CD4-positive, CD25-positive, alpha-beta regulatory T cell (primary cell): ENCODE data around the gene PDP2. TPM values are rescaled to one million over a fixed set of nuclear protein-coding genes. Genes with fewer than 3 reads are reported as not detected.
A peak's percentile ranks its signal among the peaks of the same experiment; 100 is the strongest.

Source experiments
- ATAC-seq, 2 donors: fragments of 150-1000 bp; cut with Tn5 transposase; one replicate each; pipeline ENCODE4 v1.10.0; 2021; ENCODE audit warnings: low read depth in 2 of 2, moderate number of reproducible peaks in 2 of 2, moderate library complexity in 1 of 2
- DNase-seq, 3 donors: peaks; one replicate each; pipeline versions ENCODE4 v3.0.0 to v3.0.0-alpha.2; 2012 to 2022; ENCODE audit warnings: mixed read lengths in 1 of 3
- H3K27ac ChIP-seq: one replicate; pipeline ENCODE4 v1.7.0; 2013; ENCODE audit warnings: mild to moderate bottlenecking, low read length; ENCODE audit not compliant: insufficient read depth, poor library complexity, severe bottlenecking
- H3K27me3 ChIP-seq: one replicate; pipeline ENCODE4 v1.7.0; 2013; ENCODE audit warnings: low read length; ENCODE audit not compliant: control insufficient read depth, insufficient read depth
- H3K36me3 ChIP-seq: one replicate; pipeline ENCODE4 v1.7.0; 2013; ENCODE audit warnings: mild to moderate bottlenecking, low read length, moderate library complexity; ENCODE audit not compliant: control insufficient read depth, insufficient read depth
- H3K4me1 ChIP-seq: 2 replicates; pipeline ENCODE4 v1.7.0; 2013; ENCODE audit warnings: mild to moderate bottlenecking, low read length; ENCODE audit not compliant: insufficient read depth, control insufficient read depth, poor library complexity, severe bottlenecking
- H3K4me3 ChIP-seq: one replicate; pipeline ENCODE4 v1.7.0; 2013; ENCODE audit warnings: low read depth, mild to moderate bottlenecking, low read length, moderate library complexity
- H3K9me3 ChIP-seq, 2 experiments: 1 replicate in 1 of 2; 2 replicates in 1 of 2; pipeline ENCODE4 v1.7.0; 2013; ENCODE audit warnings: low read length in 2 of 2, mild to moderate bottlenecking in 1 of 2, moderate library complexity in 1 of 2; ENCODE audit not compliant: control insufficient read depth in 2 of 2
- H3K27ac Mint-ChIP-seq, 3 donors: one replicate each; pipeline ENCODE4 v1.8.0; 2020 to 2022; ENCODE audit warnings: mild to moderate bottlenecking in 3 of 3, mixed read lengths in 3 of 3, moderate library complexity in 2 of 3
- H3K27me3 Mint-ChIP-seq: one replicate; pipeline ENCODE4 v1.8.0; 2022; ENCODE audit warnings: mild to moderate bottlenecking, mixed read lengths
- H3K36me3 Mint-ChIP-seq: one replicate; pipeline ENCODE4 v1.8.0; 2020; ENCODE audit warnings: mixed read lengths
- H3K4me1 Mint-ChIP-seq, 4 donors: one replicate each; pipeline ENCODE4 v1.8.0; 2020 to 2022; ENCODE audit warnings: mixed read lengths in 4 of 4, mild to moderate bottlenecking in 1 of 4
- H3K4me3 Mint-ChIP-seq, 4 donors: one replicate each; pipeline ENCODE4 v1.8.0; 2020 to 2022; ENCODE audit warnings: mild to moderate bottlenecking in 4 of 4, mixed read lengths in 4 of 4, moderate library complexity in 3 of 4
- H3K9me3 Mint-ChIP-seq, 7 donors: one replicate each; pipeline ENCODE4 v1.8.0; 2020 to 2022; ENCODE audit warnings: mixed read lengths in 7 of 7, mild to moderate bottlenecking in 3 of 7, moderate library complexity in 2 of 7
- polyA plus RNA-seq, 4 donors: library from polyadenylated mRNA; unstranded; fragments of 300-500 nt; fragmentation: Illumina TruSeq; gene quantifications; one replicate each; pipeline ENCODE4 v1.2.3, GENCODE V29; 2021
- total RNA-seq: library from RNA; stranded (reverse); gene quantifications from one replicate; pipeline ENCODE4 v1.2.3, GENCODE V29; 2022

Gene PDP2
- total and polyA plus RNA-seq, 5 donors from 2014 or later: 0.07 to 7.1 (median 1.9) TPM

DNA sequence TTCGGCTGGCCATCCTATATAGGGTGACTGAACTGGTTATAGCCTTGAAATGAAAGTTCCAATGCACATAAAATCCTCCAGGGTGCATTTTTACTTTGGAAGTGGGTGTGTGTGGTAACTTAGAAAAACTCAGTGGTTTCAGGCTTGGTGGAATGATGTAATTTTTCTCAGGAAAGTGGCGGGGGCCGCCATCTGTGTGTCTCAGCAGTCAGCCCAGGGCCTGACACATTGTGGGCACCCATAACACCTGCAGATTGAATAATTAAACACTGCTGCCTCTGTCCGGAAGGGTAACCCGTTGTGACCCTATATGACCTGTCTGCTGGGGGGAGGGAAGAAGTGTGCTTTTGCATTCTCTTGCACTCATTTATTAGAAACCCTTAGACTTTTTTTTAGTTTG lies 2.2 kb upstream of the PDP2 start:
- H3K4me1 Mint-ChIP-seq: peaks cover 13 to 40% (median 26%) of the 10 kb centered on the region in 4 donors
- H3K36me3 ChIP-seq: no peaks in the 10 kb centered on the region
- ATAC-seq: no peak
- no peak overlapping the region for H3K4me3 ChIP-seq
- H3K36me3 Mint-ChIP-seq: no peaks in the 10 kb centered on the region
- peak in 1 of 3 donors; percentile 42 for DNase-seq
- peaks cover 24% of the 10 kb centered on the region for H3K4me1 ChIP-seq
- peak overlapping the region in 3 of 4 donors; percentile 73 to 90 (median 75) for H3K4me3 Mint-ChIP-seq
- peak overlapping the region in 1 of 3 donors; percentile 21 for H3K27ac Mint-ChIP-seq
- H3K27me3 ChIP-seq: no peaks in the 10 kb centered on the region
- H3K27me3 Mint-ChIP-seq: no peaks in the 10 kb centered on the region
- peaks cover 0 to 2% (median 0%) of the 10 kb centered on the region in 7 donors for H3K9me3 Mint-ChIP-seq
- H3K27ac ChIP-seq: no peak overlapping the region
- no peaks in the 10 kb centered on the region for H3K9me3 ChIP-seq

GRCh38 chr16:66881014-66881417 lies 701 bp downstream of the PDP2 start:
- H3K4me3 ChIP-seq: peak overlapping the region; percentile 55
- no peaks in the 10 kb centered on the region for H3K27me3 ChIP-seq
- ATAC-seq (peak in 1 of 2 donors; percentile 6), DNase-seq (no peak)
- peaks cover 12% of the 10 kb centered on the region for H3K36me3 Mint-ChIP-seq
- peaks cover 15% of the 10 kb centered on the region for H3K36me3 ChIP-seq
- H3K27ac Mint-ChIP-seq: peak overlapping the region in 1 of 3 donors; percentile 47
- peaks cover 10 to 38% (median 25%) of the 10 kb centered on the region in 4 donors for H3K4me1 Mint-ChIP-seq
- H3K9me3 Mint-ChIP-seq: peaks cover 0 to 2% (median 0%) of the 10 kb centered on the region in 7 donors
- H3K4me1 ChIP-seq: peaks cover 22% of the 10 kb centered on the region
- no peak overlapping the region for H3K27ac ChIP-seq
- H3K4me3 Mint-ChIP-seq: peak overlapping the region; percentile 68 to 99 (median 94)
- H3K27me3 Mint-ChIP-seq: no peaks in the 10 kb centered on the region
- no peaks in the 10 kb centered on the region for H3K9me3 ChIP-seq

DNA sequence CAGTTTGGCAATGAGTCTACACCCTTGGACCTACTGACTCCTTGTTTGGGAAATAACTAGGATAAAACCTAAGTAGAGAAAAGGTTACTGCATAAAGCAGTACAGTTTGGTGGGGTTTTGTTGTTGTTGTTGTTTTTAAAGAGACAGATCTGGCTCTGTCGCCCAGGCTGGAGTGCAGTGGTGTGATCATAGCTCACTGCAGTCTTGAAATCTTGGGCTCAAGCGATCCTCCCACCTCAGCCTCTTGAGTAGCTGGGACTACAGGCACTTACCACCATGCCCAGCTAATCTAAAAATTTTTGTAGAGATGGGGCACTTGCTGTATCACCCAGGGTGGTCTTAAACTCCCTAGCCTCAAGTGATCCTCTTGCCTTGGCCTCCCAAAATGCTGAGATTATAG lies 1.2 kb downstream of the PDP2 start:
- no peak for ATAC-seq
- H3K4me3 ChIP-seq: peak overlapping the region; percentile 38

DNA sequence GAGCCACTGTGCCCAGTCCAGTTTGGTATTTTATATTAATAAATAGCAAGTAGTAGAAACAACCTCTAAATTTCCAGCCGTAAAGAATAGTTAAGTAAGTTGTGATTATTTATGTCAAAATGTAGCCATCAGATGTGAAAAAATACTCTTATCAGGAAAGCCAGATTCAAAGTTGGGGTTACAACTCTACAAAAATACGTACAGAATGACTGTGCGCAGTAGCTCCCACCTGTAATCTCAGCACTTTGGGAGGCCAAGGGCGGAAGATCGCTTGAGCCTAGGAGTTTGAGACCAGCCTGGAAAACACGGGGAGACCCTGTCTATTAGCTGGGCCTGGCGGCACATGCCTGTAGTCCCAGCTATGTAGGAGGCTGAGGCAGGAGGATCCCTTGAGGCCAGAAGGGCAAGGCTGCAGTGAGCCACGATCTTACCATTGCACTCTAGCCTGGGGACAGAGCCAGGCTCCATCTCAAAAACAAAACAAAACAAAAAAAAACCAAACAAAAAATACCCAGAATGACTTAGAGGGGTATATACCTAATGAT lies 1.7 kb downstream of the PDP2 start:
- DNase-seq (no peak), ATAC-seq (no peak)
- H3K9me3 ChIP-seq: no peaks in the 10 kb centered on the region
- Mint-ChIP-seq H3K27me3 (no peaks in the 10 kb centered on the region), H3K27ac (peak overlapping the region in 1 of 3 donors; percentile 47), H3K4me1 (peaks cover 10 to 45% (median 28%) of the 10 kb centered on the region in 4 donors), H3K36me3 (peaks cover 18% of the 10 kb centered on the region), H3K4me3 (peak overlapping the region; percentile 20 to 90 (median 84)), H3K9me3 (no peaks in the 10 kb centered on the region)
- H3K4me3 ChIP-seq: peak overlapping the region; percentile 38
- H3K27ac ChIP-seq: no peak overlapping the region
- H3K4me1 ChIP-seq: peaks cover 22% of the 10 kb centered on the region
- H3K36me3 ChIP-seq: peaks cover 20% of the 10 kb centered on the region
- no peaks in the 10 kb centered on the region for H3K27me3 ChIP-seq

More for the DNA sequence above, 1.2 kb downstream of the PDP2 start:
- Histone ChIP-seq H3K9me3 (no peaks in the 10 kb centered on the region), H3K27ac (no peak overlapping the region), H3K27me3 (no peaks in the 10 kb centered on the region), H3K36me3 (peaks cover 17% of the 10 kb centered on the region), H3K4me1 (peaks cover 22% of the 10 kb centered on the region)
- Mint-ChIP-seq H3K4me3 (peak overlapping the region; percentile 78 to 99 (median 90)), H3K4me1 (peaks cover 10 to 40% (median 25%) of the 10 kb centered on the region in 4 donors), H3K27ac (peak overlapping the region in 1 of 3 donors; percentile 47), H3K36me3 (peaks cover 13% of the 10 kb centered on the region), H3K9me3 (no peaks in the 10 kb centered on the region), H3K27me3 (no peaks in the 10 kb centered on the region)
- no peak for DNase-seq

GRCh38 chr16:66882702-66883101 lies 2.4 kb downstream of the PDP2 start:
- DNase-seq: no peak
- Histone ChIP-seq H3K36me3 (peaks cover 20% of the 10 kb centered on the region), H3K4me3 (no peak overlapping the region), H3K27me3 (no peaks in the 10 kb centered on the region), H3K27ac (no peak overlapping the region), H3K9me3 (no peaks in the 10 kb centered on the region), H3K4me1 (peaks cover 22% of the 10 kb centered on the region)
- Mint-ChIP-seq H3K36me3 (peaks cover 19% of the 10 kb centered on the region), H3K4me3 (peak overlapping the region in 2 of 4 donors; percentile 51 to 90), H3K4me1 (peaks cover 13 to 44% (median 30%) of the 10 kb centered on the region in 4 donors), H3K27me3 (no peaks in the 10 kb centered on the region), H3K27ac (no peak overlapping the region), H3K9me3 (no peaks in the 10 kb centered on the region)
- no peak for ATAC-seq

DNA sequence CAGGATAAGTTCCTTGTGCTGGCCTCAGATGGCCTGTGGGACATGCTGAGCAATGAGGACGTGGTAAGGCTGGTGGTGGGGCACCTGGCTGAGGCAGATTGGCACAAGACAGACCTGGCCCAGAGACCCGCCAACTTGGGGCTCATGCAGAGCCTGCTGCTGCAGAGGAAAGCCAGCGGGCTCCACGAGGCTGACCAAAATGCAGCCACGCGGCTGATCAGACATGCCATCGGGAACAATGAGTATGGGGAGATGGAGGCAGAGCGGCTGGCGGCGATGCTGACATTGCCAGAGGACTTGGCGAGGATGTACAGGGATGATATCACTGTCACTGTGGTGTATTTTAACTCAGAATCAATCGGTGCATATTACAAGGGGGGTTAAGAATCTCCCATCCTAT lies 5.2 kb downstream of the PDP2 start:
- Histone ChIP-seq H3K27ac (no peak overlapping the region), H3K9me3 (no peaks in the 10 kb centered on the region), H3K4me3 (no peak overlapping the region), H3K27me3 (no peaks in the 10 kb centered on the region), H3K4me1 (peaks cover 16% of the 10 kb centered on the region), H3K36me3 (peaks cover 20% of the 10 kb centered on the region)
- Mint-ChIP-seq H3K4me3 (peak overlapping the region in 2 of 4 donors; percentile 15 to 61), H3K4me1 (peaks cover 9 to 35% (median 18%) of the 10 kb centered on the region in 4 donors), H3K27ac (no peak overlapping the region), H3K36me3 (peaks cover 19% of the 10 kb centered on the region), H3K27me3 (no peaks in the 10 kb centered on the region), H3K9me3 (no peaks in the 10 kb centered on the region)
- no peak for ATAC-seq
- DNase-seq: no peak

GRCh38 chr16:66886321-66886720 lies 6.0 kb downstream of the PDP2 start:
- no peaks in the 10 kb centered on the region for H3K27me3 Mint-ChIP-seq
- H3K27ac Mint-ChIP-seq: no peak overlapping the region

DNA sequence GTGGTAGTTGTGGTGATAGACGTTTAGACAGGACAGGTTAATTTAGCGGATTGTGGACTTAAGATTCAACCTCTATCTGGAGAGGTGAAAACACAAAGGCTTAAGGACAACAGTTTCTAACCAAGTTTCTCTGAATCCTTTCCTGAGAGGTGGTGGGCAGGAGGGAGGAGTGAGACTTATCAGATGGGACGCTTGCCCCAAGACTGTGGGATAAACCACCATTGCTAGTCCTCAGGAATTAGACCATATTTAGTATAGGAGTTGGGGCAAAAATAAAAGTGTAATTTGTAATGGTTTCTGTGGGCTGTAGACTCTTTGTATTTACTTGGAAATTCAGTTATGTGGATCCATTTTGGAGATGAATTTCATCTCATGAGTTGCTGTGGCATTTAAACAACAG lies 6.6 kb downstream of the PDP2 start:
- peaks cover 9 to 31% (median 17%) of the 10 kb centered on the region in 4 donors for H3K4me1 Mint-ChIP-seq
- peak overlapping the region in 1 of 3 donors; percentile 32 for H3K27ac Mint-ChIP-seq
- Histone ChIP-seq H3K36me3 (peaks cover 20% of the 10 kb centered on the region), H3K27me3 (no peaks in the 10 kb centered on the region), H3K4me1 (peaks cover 2% of the 10 kb centered on the region), H3K27ac (no peak overlapping the region), H3K9me3 (no peaks in the 10 kb centered on the region), H3K4me3 (no peak overlapping the region)
- ATAC-seq: no peak
- DNase-seq: no peak
- no peaks in the 10 kb centered on the region for H3K27me3 Mint-ChIP-seq
- H3K4me3 Mint-ChIP-seq: no peak overlapping the region
- H3K36me3 Mint-ChIP-seq: peaks cover 19% of the 10 kb centered on the region
- no peaks in the 10 kb centered on the region for H3K9me3 Mint-ChIP-seq

More at GRCh38 chr16:66886321-66886720, 6.0 kb downstream of the PDP2 start:
- Mint-ChIP-seq H3K4me3 (no peak overlapping the region), H3K9me3 (no peaks in the 10 kb centered on the region), H3K36me3 (peaks cover 19% of the 10 kb centered on the region), H3K4me1 (peaks cover 9 to 37% (median 17%) of the 10 kb centered on the region in 4 donors)
- no peaks in the 10 kb centered on the region for H3K9me3 ChIP-seq
- no peak overlapping the region for H3K4me3 ChIP-seq
- DNase-seq (no peak), ATAC-seq (no peak)
- peaks cover 20% of the 10 kb centered on the region for H3K36me3 ChIP-seq
- H3K27me3 ChIP-seq: no peaks in the 10 kb centered on the region
- H3K27ac ChIP-seq: no peak overlapping the region
- peaks cover 8% of the 10 kb centered on the region for H3K4me1 ChIP-seq
